ENCODE measurements around the gene PLXNA4. TPM values are rescaled to one million over a fixed set of nuclear protein-coding genes. Genes with fewer than 3 reads are reported as not detected.

PLXNA4 gene
- total RNA-seq, 1 donor from 2014 or later = 10.6 TPM

GRCh38 chr7:132367795-132368194 is 208.5 kb downstream of the PLXNA4 start:
- intact Hi-C loops (cut with micrococcal nuclease) = no loop called here

GRCh38 chr7:132367004-132367403 is 209.3 kb downstream of the PLXNA4 start:
- intact Hi-C loops (cut with micrococcal nuclease) = no loop called here

GRCh38 chr7:132364226-132364625 is 212.0 kb downstream of the PLXNA4 start:
- intact Hi-C loops (cut with micrococcal nuclease) = no loop called here

- intact Hi-C loops (cut with micrococcal nuclease) = no loop called here
These were observed 214.2 kb downstream of the PLXNA4 start for GRCh38 chr7:132362059-132362458.

- intact Hi-C loops (cut with micrococcal nuclease) = no loop called here
These were observed 215.1 kb downstream of the PLXNA4 start for GRCh38 chr7:132361146-132361545.

- intact Hi-C loops (cut with micrococcal nuclease) = no loop called here
These were observed 216.5 kb downstream of the PLXNA4 start for GRCh38 chr7:132359743-132360142.

GRCh38 chr7:132355048-132355447 is 221.2 kb downstream of the PLXNA4 start:
- intact Hi-C loops (cut with micrococcal nuclease) = no loop called here

GRCh38 chr7:132354527-132354926 is 221.7 kb downstream of the PLXNA4 start:
- intact Hi-C loops (cut with micrococcal nuclease) = no loop called here

- intact Hi-C loops (cut with micrococcal nuclease) = no loop called here
These were observed 222.3 kb downstream of the PLXNA4 start for GRCh38 chr7:132353936-132354335.

GRCh38 chr7:132352800-132353199 is 223.5 kb downstream of the PLXNA4 start:
- intact Hi-C loops (cut with micrococcal nuclease) = no loop called here

GRCh38 chr7:132351954-132352499 is 224.2 kb downstream of the PLXNA4 start:
- intact Hi-C loops (cut with micrococcal nuclease) = no loop called here

GRCh38 chr7:132350741-132351140 is 225.5 kb downstream of the PLXNA4 start:
- intact Hi-C loops (cut with micrococcal nuclease) = no loop called here

- intact Hi-C loops (cut with micrococcal nuclease) = no loop called here
These were observed 227.2 kb downstream of the PLXNA4 start for GRCh38 chr7:132349075-132349474.

- intact Hi-C loops (cut with micrococcal nuclease) = no loop called here
These were observed 227.9 kb downstream of the PLXNA4 start for GRCh38 chr7:132348341-132348740.

- intact Hi-C loops (cut with micrococcal nuclease) = no loop called here
These were observed 228.4 kb downstream of the PLXNA4 start for GRCh38 chr7:132347858-132348257.

GRCh38 chr7:132347123-132347522 is 229.1 kb downstream of the PLXNA4 start:
- intact Hi-C loops (cut with micrococcal nuclease) = no loop called here

- intact Hi-C loops (cut with micrococcal nuclease) = no loop called here
These were observed 230.6 kb downstream of the PLXNA4 start for GRCh38 chr7:132345543-132346129.

- intact Hi-C loops (cut with micrococcal nuclease) = no loop called here
These were observed 231.2 kb downstream of the PLXNA4 start for GRCh38 chr7:132345030-132345429.

- intact Hi-C loops (cut with micrococcal nuclease) = no loop called here
These were observed 233.1 kb downstream of the PLXNA4 start for GRCh38 chr7:132343199-132343598.

GRCh38 chr7:132337450-132338080 is 238.7 kb downstream of the PLXNA4 start:
- intact Hi-C loops (cut with micrococcal nuclease) = no loop called here

- intact Hi-C loops (cut with micrococcal nuclease) = no loop called here
These were observed 239.5 kb downstream of the PLXNA4 start for GRCh38 chr7:132336797-132337196.

- intact Hi-C loops (cut with micrococcal nuclease) = no loop called here
These were observed 243.0 kb downstream of the PLXNA4 start for GRCh38 chr7:132333301-132333700.

GRCh38 chr7:132328760-132329159 is 247.5 kb downstream of the PLXNA4 start:
- intact Hi-C loops (cut with micrococcal nuclease) = no loop called here

Data from T-helper 2 cell treated with Interferon-gamma antibody and Interleukin-4, amounts not matched to agents 100 ng/mL and 5 ng/mL, for 36 hours (primary cell).